GM13976 (cell line): ENCODE data around the gene KCNH8.

Source experiments
- DNase-seq: peaks from one replicate; pipeline ENCODE4 v3.0.0; 2012; ENCODE audit warnings: low spot score
- CTCF ChIP-seq: IDR thresholded peaks from 2 replicates; pipeline ENCODE4 v1.5.1; 2012; ENCODE audit warnings: borderline replicate concordance, mild to moderate bottlenecking; ENCODE audit not compliant: insufficient read depth; ENCODE audit errors: extremely low read depth, missing control alignments, control extremely low read depth
- in situ Hi-C: fragments of 300-500 bp; cut with MboI; formaldehyde crosslinking; loops from one replicate; pipeline ENCODE4 v1.12.0; 2022; ENCODE audit warnings: low sequenced_read_pairs, mixed read lengths, inconsistent platforms; ENCODE audit not compliant: unreplicated experiment

The KCNH8 gene

GRCh38 chr3:19547665-19548464 is 399.6 kb downstream of the KCNH8 start:
- in situ Hi-C loops = loop anchor here (10.0 kb wide), 1 partner anchor 203 kb away; no protein-coding TSS in a partner anchor
- DNase-seq = no peak
- TF ChIP-seq CTCF = no peak

- peak; percentile 15 for DNase-seq
- in situ Hi-C loops = no loop called here
- TF ChIP-seq CTCF = no peak
Observed at GRCh38 chr3:19559724-19560442, 411.6 kb downstream of the KCNH8 start.

- no peak for TF ChIP-seq CTCF
- DNase-seq = no peak
- in situ Hi-C loops = no loop called here
Observed at GRCh38 chr3:19573644-19574043, 425.3 kb downstream of the KCNH8 start.

GRCh38 chr3:19574268-19574667 is 426.0 kb downstream of the KCNH8 start:
- in situ Hi-C loops = no loop called here
- TF ChIP-seq CTCF = no peak
- DNase-seq = no peak

- no peak for TF ChIP-seq CTCF
- no peak for DNase-seq
- in situ Hi-C loops = no loop called here
Observed at GRCh38 chr3:19576343-19576742, 428.0 kb downstream of the KCNH8 start.
